HG03354 (cell line): ENCODE measurements around the gene PTPN18.
"Not testable (repeated sequence)": the region's sequence is repeated elsewhere in the genome, so short reads cannot be mapped to it uniquely, and the experiment has no call there.

ENCODE experiments used
- ATAC-seq: cut with Tn5 transposase; IDR thresholded peaks from one replicate; pipeline ENCODE4 v1.9.1; 2021; ENCODE audit warnings: mild to moderate bottlenecking; ENCODE audit not compliant: unreplicated experiment, poor library complexity, severe bottlenecking

PTPN18 gene

DNA sequence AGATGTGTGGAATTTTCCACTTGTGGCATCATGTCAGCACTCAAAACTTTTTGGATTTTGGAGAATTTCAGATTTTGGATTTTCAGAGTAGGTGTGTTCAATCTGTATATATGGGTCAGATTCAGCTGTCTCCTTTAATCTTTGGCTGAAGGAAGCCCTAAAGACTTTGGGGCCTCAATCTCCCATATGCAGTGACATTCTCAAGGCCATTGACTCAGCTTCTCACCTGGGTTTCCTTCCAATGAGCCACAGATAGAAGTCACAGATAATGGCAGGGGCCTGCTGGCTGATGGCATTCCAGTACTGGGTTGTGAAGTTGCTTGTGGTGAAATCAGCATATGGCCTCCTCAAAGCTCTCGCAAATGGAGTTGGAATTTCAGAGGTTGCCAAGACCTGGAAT, 63.0 kb downstream of the PTPN18 start:
- not testable (repeated sequence) for ATAC-seq
